Chondrocyte (in vitro differentiated cells): ENCODE results near the gene TCF7L1. TPM values are rescaled to one million over a fixed set of nuclear protein-coding genes. Genes with fewer than 3 reads are reported as not detected.

ENCODE experiments used
- DNase-seq: peaks from one replicate; pipeline ENCODE4 v3.0.0; 2021; ENCODE audit warnings: mixed read lengths, low spot score
- H3K27ac Mint-ChIP-seq: one replicate; pipeline ENCODE4 v1.8.0; 2021; ENCODE audit warnings: mild to moderate bottlenecking, moderate library complexity, mixed read lengths; ENCODE audit not compliant: unreplicated experiment
- H3K27me3 Mint-ChIP-seq: 2 replicates; pipeline ENCODE4 v1.8.0; 2021; ENCODE audit warnings: low read depth, mixed read lengths
- H3K36me3 Mint-ChIP-seq: 2 replicates; pipeline ENCODE4 v1.8.0; 2021; ENCODE audit warnings: low read depth, mixed read lengths
- H3K4me1 Mint-ChIP-seq: 2 replicates; pipeline ENCODE4 v1.8.0; 2021; ENCODE audit warnings: low read depth, mild to moderate bottlenecking, mixed read lengths
- H3K4me3 Mint-ChIP-seq: one replicate; pipeline ENCODE4 v1.8.0; 2021; ENCODE audit warnings: mild to moderate bottlenecking, moderate library complexity, mixed read lengths; ENCODE audit not compliant: unreplicated experiment
- H3K9me3 Mint-ChIP-seq: 2 replicates; pipeline ENCODE4 v1.8.0; 2021; ENCODE audit warnings: low read depth, mixed read lengths
- long read RNA-seq: library from polyadenylated mRNA; stranded (forward); transcript quantifications from one replicate; pipeline ENCODE4 v2.0.0, GENCODE V29; 2021
- total RNA-seq: library from RNA; stranded (reverse); gene quantifications from 3 replicates; pipeline ENCODE4 v1.2.1, GENCODE V29; 2021
- TF ChIP-seq, protein P1 (sequence below): fragments of 200-600 bp; sonication (generic); IDR thresholded peaks from 2 replicates; pipeline ENCODE4 v1.5.0; 2021; ENCODE audit warnings: antibody characterized with exemption, mild to moderate bottlenecking, moderate library complexity

TCF7L1 gene, protein sequence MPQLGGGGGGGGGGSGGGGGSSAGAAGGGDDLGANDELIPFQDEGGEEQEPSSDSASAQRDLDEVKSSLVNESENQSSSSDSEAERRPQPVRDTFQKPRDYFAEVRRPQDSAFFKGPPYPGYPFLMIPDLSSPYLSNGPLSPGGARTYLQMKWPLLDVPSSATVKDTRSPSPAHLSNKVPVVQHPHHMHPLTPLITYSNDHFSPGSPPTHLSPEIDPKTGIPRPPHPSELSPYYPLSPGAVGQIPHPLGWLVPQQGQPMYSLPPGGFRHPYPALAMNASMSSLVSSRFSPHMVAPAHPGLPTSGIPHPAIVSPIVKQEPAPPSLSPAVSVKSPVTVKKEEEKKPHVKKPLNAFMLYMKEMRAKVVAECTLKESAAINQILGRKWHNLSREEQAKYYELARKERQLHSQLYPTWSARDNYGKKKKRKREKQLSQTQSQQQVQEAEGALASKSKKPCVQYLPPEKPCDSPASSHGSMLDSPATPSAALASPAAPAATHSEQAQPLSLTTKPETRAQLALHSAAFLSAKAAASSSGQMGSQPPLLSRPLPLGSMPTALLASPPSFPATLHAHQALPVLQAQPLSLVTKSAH
- 18.9 to 35.0 TPM (median 34.1 TPM) in 3 replicates for total RNA-seq
- long read RNA-seq, transcript TCF7L1-201 (12 exons, 2,968 nt): major isoform, 20 of 39 reads
- long read RNA-seq, partial matches to known transcripts: 13 of 39 reads
- long read RNA-seq, other reads (novel, unspliced or antisense): 6 of 39 reads

DNA sequence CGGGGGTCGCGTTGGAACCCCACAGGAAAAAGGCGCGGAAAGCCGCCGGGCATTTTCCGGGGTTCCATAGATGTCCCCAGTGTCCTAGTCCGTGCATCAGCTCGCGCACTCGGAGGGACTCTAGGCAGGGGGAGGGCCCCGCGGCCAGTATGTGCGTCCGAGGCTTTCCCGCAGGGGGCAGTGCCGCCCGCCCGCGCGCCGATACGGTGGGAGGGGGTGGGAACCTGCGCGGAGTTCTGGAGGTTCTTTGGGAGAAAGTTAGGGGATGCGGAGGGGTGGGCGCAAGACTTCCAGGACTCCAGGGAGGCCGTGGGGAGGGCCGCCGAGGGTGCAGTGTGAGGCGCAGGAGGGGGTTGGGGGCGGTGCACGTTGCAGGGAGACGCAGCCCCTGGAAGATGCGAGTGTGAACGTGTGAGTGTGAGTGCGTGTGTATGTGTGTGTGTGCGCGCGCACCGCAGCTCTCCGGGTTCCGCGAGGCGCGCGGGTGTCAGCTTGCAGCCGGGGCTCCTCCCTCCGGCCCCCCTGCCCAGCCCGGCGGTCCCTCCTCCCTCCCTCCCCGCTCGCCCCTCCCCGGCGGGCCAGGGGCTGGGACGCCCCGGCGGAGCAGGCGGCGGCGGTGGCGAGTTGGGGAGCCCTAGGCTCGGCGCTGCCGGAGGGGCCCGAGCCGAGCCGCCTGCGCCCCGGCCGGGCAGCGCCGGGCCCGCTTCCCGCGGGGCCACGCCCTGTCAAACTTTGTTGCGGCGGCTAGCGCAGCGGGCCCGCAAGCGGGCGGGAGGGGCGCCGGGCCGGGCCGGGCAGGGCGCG is at the start of gene TCF7L1:
TCF7L1 (plus strand) TSS at position 559 of the 804 bp plus-strand sequence. CDS start 293 bp downstream, outside the sequence.
- Mint-ChIP-seq H3K4me3 (peak within 1 kb of the TSS; percentile 88), H3K9me3 (no peaks in the 10 kb centered on the region), H3K36me3 (no peaks in the 10 kb centered on the region), H3K4me1 (peaks cover 43% of the 10 kb centered on the region), H3K27me3 (no peaks in the 10 kb centered on the region), H3K27ac (peak within 1 kb of the TSS; percentile 91)
- DNase-seq: peak; percentile 96
- TF ChIP-seq, protein P1, sequence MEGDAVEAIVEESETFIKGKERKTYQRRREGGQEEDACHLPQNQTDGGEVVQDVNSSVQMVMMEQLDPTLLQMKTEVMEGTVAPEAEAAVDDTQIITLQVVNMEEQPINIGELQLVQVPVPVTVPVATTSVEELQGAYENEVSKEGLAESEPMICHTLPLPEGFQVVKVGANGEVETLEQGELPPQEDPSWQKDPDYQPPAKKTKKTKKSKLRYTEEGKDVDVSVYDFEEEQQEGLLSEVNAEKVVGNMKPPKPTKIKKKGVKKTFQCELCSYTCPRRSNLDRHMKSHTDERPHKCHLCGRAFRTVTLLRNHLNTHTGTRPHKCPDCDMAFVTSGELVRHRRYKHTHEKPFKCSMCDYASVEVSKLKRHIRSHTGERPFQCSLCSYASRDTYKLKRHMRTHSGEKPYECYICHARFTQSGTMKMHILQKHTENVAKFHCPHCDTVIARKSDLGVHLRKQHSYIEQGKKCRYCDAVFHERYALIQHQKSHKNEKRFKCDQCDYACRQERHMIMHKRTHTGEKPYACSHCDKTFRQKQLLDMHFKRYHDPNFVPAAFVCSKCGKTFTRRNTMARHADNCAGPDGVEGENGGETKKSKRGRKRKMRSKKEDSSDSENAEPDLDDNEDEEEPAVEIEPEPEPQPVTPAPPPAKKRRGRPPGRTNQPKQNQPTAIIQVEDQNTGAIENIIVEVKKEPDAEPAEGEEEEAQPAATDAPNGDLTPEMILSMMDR: peak; percentile 99

DNA sequence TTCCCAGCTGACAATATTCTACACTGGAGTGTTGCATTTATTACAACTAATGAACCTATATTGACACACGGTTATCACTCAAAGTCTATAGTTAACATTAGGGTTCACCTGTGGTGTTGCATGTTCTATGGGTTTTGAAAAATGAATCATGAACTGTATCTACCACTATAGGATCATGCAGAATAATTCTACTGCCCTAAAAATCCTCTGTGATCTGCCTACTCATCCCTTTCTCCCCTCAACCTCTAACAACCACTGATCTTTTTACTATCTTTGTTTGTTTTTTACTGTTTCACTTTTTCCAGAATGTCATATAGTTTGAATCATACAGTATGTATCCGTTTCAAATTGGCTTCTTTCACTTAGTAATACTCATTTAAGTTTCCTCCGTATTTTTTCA is 47.6 kb upstream of the TCF7L1 start:
- TF ChIP-seq, protein P1: no peak
- H3K36me3 Mint-ChIP-seq: no peaks in the 10 kb centered on the region
- H3K4me3 Mint-ChIP-seq: no peak overlapping the region
- H3K4me1 Mint-ChIP-seq: no peaks in the 10 kb centered on the region
- no peak overlapping the region for H3K27ac Mint-ChIP-seq
- no peak for DNase-seq
- peaks cover 35% of the 10 kb centered on the region for H3K27me3 Mint-ChIP-seq
- peaks cover 5% of the 10 kb centered on the region for H3K9me3 Mint-ChIP-seq

DNA sequence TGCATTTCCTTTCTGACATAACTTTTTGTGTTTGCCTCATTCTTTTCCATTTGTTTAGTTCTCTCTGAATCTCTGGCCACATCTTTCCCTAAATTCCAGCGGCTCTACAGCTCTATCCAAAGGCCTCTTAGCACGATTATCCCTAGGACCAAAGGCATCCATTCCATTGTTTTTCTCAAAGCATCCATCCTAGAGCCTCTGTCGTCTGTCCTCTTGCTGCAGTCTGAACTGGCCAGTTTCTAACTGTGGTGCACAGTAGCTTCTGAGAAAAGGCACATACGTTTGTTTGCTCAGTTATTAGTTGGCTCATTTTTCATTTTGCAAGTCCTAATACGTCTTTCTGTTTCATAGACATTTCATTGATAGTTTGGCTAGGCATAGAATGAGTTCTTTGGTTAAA is 45.7 kb upstream of the TCF7L1 start:
- TF ChIP-seq, protein P1: no peak
- Mint-ChIP-seq H3K9me3 (peaks cover 3% of the 10 kb centered on the region), H3K27ac (no peak overlapping the region), H3K27me3 (peaks cover 39% of the 10 kb centered on the region), H3K4me3 (no peak overlapping the region), H3K36me3 (no peaks in the 10 kb centered on the region), H3K4me1 (no peaks in the 10 kb centered on the region)
- DNase-seq: no peak

DNA sequence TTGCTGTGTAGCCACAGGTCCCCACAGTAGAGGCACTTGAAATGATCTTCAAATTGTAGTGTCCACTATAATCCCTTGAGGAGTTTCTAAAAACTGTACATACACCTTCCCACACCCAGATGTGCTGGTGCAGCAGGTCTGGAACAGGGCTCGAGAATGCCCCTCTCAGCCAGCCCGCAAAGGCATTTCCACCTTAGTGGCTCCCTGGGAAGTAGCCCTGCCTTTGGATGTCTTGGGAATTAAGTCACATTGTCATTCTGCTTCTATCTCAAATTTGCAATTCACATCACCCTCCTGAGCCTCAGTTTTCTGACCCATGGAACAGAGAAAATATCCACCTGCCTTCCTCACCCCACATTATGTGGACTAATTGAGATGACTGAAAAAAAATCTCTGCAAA is 44.3 kb upstream of the TCF7L1 start:
- Mint-ChIP-seq H3K9me3 (peaks cover 3% of the 10 kb centered on the region), H3K36me3 (no peaks in the 10 kb centered on the region), H3K27ac (no peak overlapping the region), H3K4me3 (no peak overlapping the region), H3K27me3 (peaks cover 32% of the 10 kb centered on the region), H3K4me1 (no peaks in the 10 kb centered on the region)
- no peak for DNase-seq
- TF ChIP-seq, protein P1: no peak

DNA sequence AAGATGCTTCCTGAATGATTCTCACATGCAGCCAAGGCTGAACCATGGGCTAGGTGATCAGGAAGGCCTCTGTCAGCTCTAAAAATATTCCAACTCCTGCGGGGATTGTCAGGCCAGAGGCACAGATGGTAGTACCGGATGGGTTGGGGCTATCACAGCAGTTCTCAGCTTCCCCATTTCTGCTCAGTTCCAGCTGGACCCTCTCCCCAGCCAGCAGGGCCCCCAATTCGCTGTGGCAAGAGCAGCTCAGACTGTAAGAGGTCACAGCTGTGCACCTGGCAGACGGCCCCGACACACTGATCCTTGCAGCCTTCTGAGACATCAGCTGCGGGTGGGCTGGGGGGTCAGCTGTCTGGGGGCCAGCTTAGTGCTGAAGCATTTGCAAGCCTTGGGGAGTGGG is 43.6 kb upstream of the TCF7L1 start:
- no peak overlapping the region for H3K4me3 Mint-ChIP-seq
- H3K36me3 Mint-ChIP-seq: no peaks in the 10 kb centered on the region
- H3K4me1 Mint-ChIP-seq: no peaks in the 10 kb centered on the region
- no peak overlapping the region for H3K27ac Mint-ChIP-seq
- peaks cover 28% of the 10 kb centered on the region for H3K27me3 Mint-ChIP-seq
- TF ChIP-seq, protein P1: no peak
- DNase-seq: no peak
- peaks cover 3% of the 10 kb centered on the region for H3K9me3 Mint-ChIP-seq
